HepG2 (cell line): ENCODE results near the gene DDN. TPM values are rescaled to one million over a fixed set of nuclear protein-coding genes. Genes with fewer than 3 reads are reported as not detected.

Source experiments
- ATAC-seq: fragments of 200-7000 bp; cut with Tn5 transposase; 3 replicates; pipeline ENCODE4 v1.9.1; 2020; ENCODE audit warnings: mild to moderate bottlenecking, moderate library complexity
- BruUV-seq: library from RNA; stranded (reverse); fragments of 400-500 nt; replicated peaks from 2 replicates; lab custom pipeline; 2021; lab: Mats Ljungman, UMichigan
- CTCF ChIA-PET: fragments of 300-600 bp; formaldehyde crosslinking; extraction: SDS; loops from one replicate; lab custom pipeline; 2021; ENCODE audit warnings: low total read pairs, inconsistent platforms, low intra/inter-chr PET ratio; lab: Yijun Ruan, JAX
- POLR2A ChIA-PET: fragments of 350-600 bp; sonication (Branson Sonifier 250); formaldehyde crosslinking; loops from one replicate; lab custom pipeline; 2020; ENCODE audit warnings: antibody characterized with exemption, inconsistent platforms; lab: Yijun Ruan, JAX
- DNase-seq: peaks from one replicate; pipeline ENCODE4 v3.0.0-alpha.2; 2015; ENCODE audit warnings: low spot score
- FAIRE-seq: peaks from 3 replicates; lab custom pipeline; 2011; peaks lifted over from hg19 to GRCh38; lab: Jason Lieb, UNC
- H2AFZ ChIP-seq: one replicate; pipeline ENCODE4 v1.6.1; 2011; ENCODE audit warnings: low read length, inconsistent platforms
- H3K27ac ChIP-seq: fragments of 300-600 bp; 3 replicates; pipeline ENCODE4 v1.8.0; 2011; ENCODE audit warnings: mixed run types, mild to moderate bottlenecking, mixed read lengths, low read length, inconsistent platforms; ENCODE audit not compliant: insufficient read depth; ENCODE audit errors: extremely low read length
- H3K27me3 ChIP-seq, 2 experiments: fragments of 200-600 bp in 1 of 2; 2 replicates in 1 of 2; 3 replicates in 1 of 2; pipeline versions ENCODE4 v1.6.0 to v1.8.0; 2011; ENCODE audit warnings: low read length in 2 of 2, mild to moderate bottlenecking in 2 of 2, moderate library complexity in 2 of 2, inconsistent platforms in 1 of 2; ENCODE audit not compliant: insufficient read depth in 2 of 2, control insufficient read depth in 1 of 2
- H3K36me3 ChIP-seq, 2 experiments: fragments of 200-600 bp in 1 of 2; replicated peaks in 1 of 2; 2 replicates in 1 of 2; 3 replicates in 1 of 2; pipeline versions ENCODE4 v1.5.1 to v1.8.0; 2011; ENCODE audit warnings: low read length in 2 of 2, inconsistent platforms in 1 of 2; ENCODE audit not compliant: insufficient read depth in 2 of 2, control insufficient read depth in 1 of 2
- H3K4me1 ChIP-seq: 2 replicates; pipeline ENCODE4 v1.5.1; 2012; ENCODE audit warnings: low read length, inconsistent platforms; ENCODE audit not compliant: insufficient read depth
- H3K4me2 ChIP-seq: 2 replicates; pipeline ENCODE4 v1.6.0; 2011; ENCODE audit warnings: low read depth, low read length, inconsistent platforms
- H3K4me3 ChIP-seq, 3 experiments: fragments of 200-600 bp in 1 of 3; sonication (generic), shearing (Covaris generic) in 1 of 3; replicated peaks in 1 of 3; 2 replicates each; pipeline ENCODE4 v1.5.1; 2011 to 2016; ENCODE audit warnings: low read length in 3 of 3, inconsistent platforms in 2 of 3, low read depth in 2 of 3, mild to moderate bottlenecking in 2 of 3, control low read depth in 1 of 3, mixed read lengths in 1 of 3; ENCODE audit not compliant: insufficient read depth in 1 of 3
- H3K79me2 ChIP-seq: one replicate; pipeline ENCODE4 v1.6.1; 2011; ENCODE audit warnings: low read length, inconsistent platforms; ENCODE audit not compliant: insufficient read depth
- H3K9ac ChIP-seq: 2 replicates; pipeline ENCODE4 v1.6.0; 2011; ENCODE audit warnings: mild to moderate bottlenecking, low read depth, low read length, inconsistent platforms; ENCODE audit not compliant: insufficient read depth
- H3K9me3 ChIP-seq: 2 replicates; pipeline ENCODE4 v1.5.1; 2012; ENCODE audit warnings: mild to moderate bottlenecking, low read length
- H4K20me1 ChIP-seq: 2 replicates; pipeline ENCODE4 v1.6.0; 2011; ENCODE audit warnings: inconsistent platforms, mild to moderate bottlenecking, low read length, moderate library complexity; ENCODE audit not compliant: insufficient read depth
- CHCHD3 ChIP-seq: sonication (generic); formaldehyde crosslinking; IDR thresholded peaks from 2 replicates; pipeline ENCODE4 v1.8.0; 2022; ENCODE audit warnings: mild to moderate bottlenecking, missing genetic modification reagents, moderate library complexity
- CHD2 ChIP-seq: IDR thresholded peaks from 2 replicates; pipeline ENCODE4 v1.6.1; 2011; ENCODE audit warnings: low read depth, low read length, improper control_type of control experiment
- DZIP1 ChIP-seq: sonication (generic); formaldehyde crosslinking; IDR thresholded peaks from 2 replicates; pipeline ENCODE4 v1.5.0; 2020; ENCODE audit warnings: mild to moderate bottlenecking, missing genetic modification reagents
- ETS1 ChIP-seq: sonication (generic); formaldehyde crosslinking; IDR thresholded peaks from 2 replicates; pipeline ENCODE4 v1.4.0; 2020; ENCODE audit warnings: missing genetic modification reagents
- HMGA1 ChIP-seq: sonication (generic); formaldehyde crosslinking; conservative IDR thresholded peaks from 2 replicates; pipeline ENCODE4 v1.4.0; 2020; ENCODE audit warnings: missing genetic modification reagents
- MAX ChIP-seq: IDR thresholded peaks from 2 replicates; pipeline ENCODE4 v1.6.1; 2012; ENCODE audit warnings: inconsistent platforms
- TRIM22 ChIP-seq: fragments of 450-650 bp; IDR thresholded peaks from 2 replicates; pipeline ENCODE4 v1.6.1; 2017
- TRIM24 ChIP-seq: sonication (generic); formaldehyde crosslinking; IDR thresholded peaks from 2 replicates; pipeline ENCODE4 v1.8.0; 2022; ENCODE audit warnings: mild to moderate bottlenecking, missing genetic modification reagents
- UBTF ChIP-seq: sonication (generic); formaldehyde crosslinking; IDR thresholded peaks from 2 replicates; pipeline ENCODE4 v1.4.0; 2020; ENCODE audit warnings: mild to moderate bottlenecking, missing genetic modification reagents
- ZGPAT ChIP-seq: IDR thresholded peaks from 2 replicates; pipeline ENCODE4 v1.6.1; 2016; ENCODE audit warnings: mild to moderate bottlenecking
- ZMYM2 ChIP-seq: sonication (generic); formaldehyde crosslinking; IDR thresholded peaks from 2 replicates; pipeline ENCODE4 v1.8.0; 2022; ENCODE audit warnings: mild to moderate bottlenecking, missing genetic modification reagents
- ZNF30 ChIP-seq: sonication (generic); formaldehyde crosslinking; IDR thresholded peaks from 2 replicates; pipeline ENCODE4 v1.5.0; 2020; ENCODE audit warnings: mild to moderate bottlenecking, missing genetic modification reagents
- ZNF547 ChIP-seq: sonication (generic); formaldehyde crosslinking; IDR thresholded peaks from 2 replicates; pipeline ENCODE4 v1.5.1; 2020; ENCODE audit warnings: mild to moderate bottlenecking, missing genetic modification reagents
- ZNF564 ChIP-seq: sonication (generic); formaldehyde crosslinking; IDR thresholded peaks from 2 replicates; pipeline ENCODE4 v1.8.1; 2023; ENCODE audit warnings: mild to moderate bottlenecking, missing genetic modification reagents
- ZZZ3 ChIP-seq: sonication (generic); formaldehyde crosslinking; IDR thresholded peaks from 2 replicates; pipeline ENCODE4 v1.4.0; 2020; ENCODE audit warnings: missing genetic modification reagents, mild to moderate bottlenecking, borderline replicate concordance
- WGBS: methylation state at CpG from one replicate; pipeline ENCODE4 v1.1.6; 2017; ENCODE audit warnings: low lambda C conversion rate; 5-methylcytosine and 5-hydroxymethylcytosine counted together
- in situ Hi-C: cut with HindIII; loops from 2 replicates; pipeline ENCODE4 v1.10.0; 2017; ENCODE audit warnings: low pct_unique_long_range_greater_than_20kb; ENCODE audit not compliant: extremely low pct_ligation_motif_present
- intact Hi-C: fragments of 100-400 bp; cut with micrococcal nuclease; formaldehyde crosslinking; loops from one replicate; pipeline ENCODE4 v1.10.0; 2022; ENCODE audit not compliant: unreplicated experiment
- polyA plus RNA-seq, 8 experiments: library from polyadenylated mRNA; depleted of rRNA in 3 of 8; stranded (reverse) in 7 of 8; unstranded in 1 of 8; fragments of >200 nt; fragmentation: Illumina TruSeq in 4 of 8; extraction: Trizol in 4 of 8; gene quantifications; 2 replicates each; pipeline versions ENCODE4 v1.2.1 to v1.2.3, GENCODE V29; 2011 to 2016; ENCODE audit warnings: low read depth in 4 of 8, missing spikeins in 1 of 8, mixed read lengths in 1 of 8; ENCODE audit not compliant: insufficient read depth in 1 of 8
- total RNA-seq, 5 experiments: library from RNA; depleted of rRNA; stranded (reverse); fragments of >200 nt; fragmentation: Illumina TruSeq; extraction: Trizol; gene quantifications; 2 replicates each; pipeline ENCODE4 v1.2.3, GENCODE V29; 2016; ENCODE audit warnings: low read depth in 1 of 5

The DDN gene
- total and polyA plus RNA-seq, 2 of the 13 experiments (the other 11 are each of a cell fraction or from before 2014, with no cell fraction given), result 0.24 to 0.53 TPM

- H3K9ac ChIP-seq, result no peak overlapping the region
- no peak overlapping the region for H3K27ac ChIP-seq
- FAIRE-seq (no peak), DNase-seq (no peak), ATAC-seq (no peak)
- ChIA-PET POLR2A (interaction anchor here (0.5 to 2.1 kb wide), 3 partner anchors 13 to 20 kb away, joined by 3 to 5 read pairs (median 3); no protein-coding TSS in a partner anchor), CTCF (no interaction called here)
- in situ Hi-C loops, result no loop called here
- BruUV-seq, result TSS peak; percentile 37
- H3K27me3 ChIP-seq, result no peaks in the 10 kb centered on the region
- H3K79me2 ChIP-seq, result no peaks in the 10 kb centered on the region
- no peak overlapping the region for H3K4me3 ChIP-seq
- no peaks in the 10 kb centered on the region for H3K4me1 ChIP-seq
- intact Hi-C loops, result no loop called here
- TF ChIP-seq CHCHD3 (CRISPR knock-in tag), result no peak
- TF ChIP-seq ZNF564 (CRISPR knock-in tag), result no peak
- TF ChIP-seq ZNF30 (CRISPR knock-in tag), result no peak
- no peak for TF ChIP-seq ZMYM2 (CRISPR knock-in tag)
- no peak for TF ChIP-seq UBTF (CRISPR knock-in tag)
- TF ChIP-seq CHD2, result no peak
- TF ChIP-seq ZNF547 (CRISPR knock-in tag), result no peak
- TF ChIP-seq TRIM24 (CRISPR knock-in tag), result no peak
- TF ChIP-seq DZIP1 (CRISPR knock-in tag), result no peak
- TF ChIP-seq TRIM22, result no peak
- TF ChIP-seq ZZZ3 (CRISPR knock-in tag), result no peak
- TF ChIP-seq HMGA1, result no peak
- no peak for TF ChIP-seq MAX
- no peak for TF ChIP-seq ZGPAT (CRISPR knock-in tag)
- no peak for TF ChIP-seq ETS1
- H3K4me2 ChIP-seq, result no peak overlapping the region
- H4K20me1 ChIP-seq, result no peaks in the 10 kb centered on the region
- 92% methylated on average over 4 of the region's 7 CpGs for WGBS
- no peak overlapping the region for H2AFZ ChIP-seq
- H3K9me3 ChIP-seq, result no peaks in the 10 kb centered on the region
- H3K36me3 ChIP-seq, result peaks cover 54 to 92% of the 10 kb centered on the region in 2 experiments; a peak in 4 of 5 replicates
Observed at GRCh38 chr12:49037947-49038237, 38.7 kb upstream of the DDN start.
